Natural killer cell treated with Interleukin-12 subunit alpha and Interleukin-12 subunit beta and Interleukin-15 and Interleukin-18, amount 100 ng/mL, for 72 hours (primary cell): ENCODE measurements around the gene ZNF467. TPM values are rescaled to one million over a fixed set of nuclear protein-coding genes. Genes with fewer than 3 reads are reported as not detected.
A peak's percentile ranks its signal among the peaks of the same experiment; 100 is the strongest.

Experiments
- ATAC-seq, 2 donors: fragments of 150-1000 bp; cut with Tn5 transposase in 1 of 2; sonication (Bioruptor Pico), chemical (Tn5 transposase) in 1 of 2; 2 replicates each; pipeline ENCODE4 v1.10.0; 2021
- DNase-seq: peaks from one replicate; pipeline ENCODE4 v3.0.0; 2022; ENCODE audit warnings: low spot score
- H3K27ac Mint-ChIP-seq, 2 donors: 1 replicate in 1 of 2; 2 replicates in 1 of 2; pipeline ENCODE4 v1.8.0; 2022; ENCODE audit warnings: mixed read lengths in 2 of 2, mild to moderate bottlenecking in 1 of 2, moderate library complexity in 1 of 2
- H3K27me3 Mint-ChIP-seq, 2 donors: 1 replicate in 1 of 2; 2 replicates in 1 of 2; pipeline ENCODE4 v1.8.0; 2022; ENCODE audit warnings: mixed read lengths in 2 of 2
- H3K36me3 Mint-ChIP-seq: one replicate; pipeline ENCODE4 v1.8.0; 2022; ENCODE audit warnings: mixed read lengths
- H3K4me1 Mint-ChIP-seq, 2 donors: 1 replicate in 1 of 2; 2 replicates in 1 of 2; pipeline ENCODE4 v1.8.0; 2022; ENCODE audit warnings: low read depth in 2 of 2, mixed read lengths in 2 of 2, mild to moderate bottlenecking in 1 of 2
- H3K4me3 Mint-ChIP-seq: one replicate; pipeline ENCODE4 v1.8.0; 2022; ENCODE audit warnings: mixed read lengths
- H3K9me3 Mint-ChIP-seq: 2 replicates; pipeline ENCODE4 v1.8.0; 2022; ENCODE audit warnings: mixed read lengths
- total RNA-seq, 2 donors: library from RNA; stranded (reverse); gene quantifications; one replicate each; pipeline ENCODE4 v1.2.3, GENCODE V29; 2022

Gene ZNF467
- total RNA-seq, 2 donors from 2014 or later, result 0.10 to 0.28 TPM

DNA sequence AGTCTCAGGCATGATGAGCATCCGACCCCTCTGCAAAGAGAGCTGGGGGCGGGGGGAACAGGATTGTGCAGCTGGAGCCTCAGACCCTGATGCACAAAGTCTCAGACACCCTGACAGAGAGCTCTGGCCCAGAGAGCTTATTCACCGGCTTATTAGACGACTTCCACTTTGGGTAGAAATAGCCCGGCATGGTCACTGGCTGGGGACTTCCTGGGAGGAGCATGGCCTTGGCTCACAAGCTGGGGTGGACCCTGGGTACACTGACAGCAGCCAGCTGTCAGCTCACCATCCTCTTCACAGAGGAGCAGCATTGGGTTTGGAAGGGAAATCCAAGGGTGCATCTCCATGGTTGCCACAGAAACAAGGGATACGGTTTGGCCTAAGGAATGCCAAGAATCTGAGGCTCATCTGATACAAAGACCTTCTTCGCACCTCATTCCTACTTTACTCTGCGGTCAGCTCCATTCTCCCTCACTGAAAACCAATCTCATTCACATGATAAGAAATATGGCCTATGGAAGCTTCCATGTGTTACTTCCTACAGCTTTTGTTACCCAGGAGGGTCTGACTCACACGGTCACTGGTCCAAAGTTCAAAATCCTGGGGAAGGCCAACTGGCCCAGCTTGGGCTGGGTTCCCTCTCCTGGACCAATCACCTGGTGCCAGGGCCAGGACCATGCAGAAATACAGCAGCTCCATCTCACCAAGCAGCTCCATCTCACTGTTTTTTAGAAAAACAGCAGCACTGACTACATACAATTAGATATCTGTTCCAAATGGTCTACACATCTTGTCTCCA, 25.1 kb downstream of the ZNF467 start:
- Mint-ChIP-seq H3K36me3 (no peaks in the 10 kb centered on the region), H3K9me3 (no peaks in the 10 kb centered on the region), H3K4me1 (no peaks in the 10 kb centered on the region), H3K27me3 (no peaks in the 10 kb centered on the region), H3K27ac (no peak overlapping the region), H3K4me3 (no peak overlapping the region)
- no peak for ATAC-seq
- DNase-seq, result no peak

DNA sequence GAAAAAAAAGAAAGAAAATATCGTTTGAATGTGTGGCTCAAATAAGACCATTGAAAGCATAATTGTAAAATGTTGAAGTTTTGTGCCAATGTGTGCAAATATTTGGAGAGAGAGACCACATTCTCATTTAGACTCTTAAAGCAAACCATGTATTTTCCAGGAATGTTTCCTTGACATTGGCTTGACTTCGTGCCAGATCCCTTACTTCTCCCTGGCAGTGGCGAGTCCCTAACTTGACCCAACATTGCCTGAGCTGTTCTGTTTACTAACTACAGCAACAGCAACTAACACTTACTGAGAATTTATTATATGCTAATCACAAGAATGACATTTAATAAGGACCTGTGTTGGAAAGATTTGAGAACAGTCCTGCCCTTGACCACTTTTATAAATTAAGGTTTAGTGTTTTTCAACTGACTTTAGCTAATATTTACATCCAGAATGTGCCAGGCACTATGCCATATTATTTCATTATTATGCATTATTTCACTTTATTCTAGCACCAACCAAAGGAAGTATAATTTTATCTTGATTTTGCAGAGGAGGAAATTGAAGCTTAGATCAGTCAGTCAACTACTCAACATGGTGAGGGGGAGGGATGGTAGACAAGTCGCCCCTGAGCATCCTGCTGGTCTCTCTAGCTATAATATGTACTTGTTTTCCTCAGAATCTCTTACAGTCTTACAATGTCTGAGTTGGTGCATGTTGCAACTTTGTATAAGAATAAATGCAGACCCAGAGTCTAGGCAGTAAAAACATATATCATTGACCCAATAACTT, 29.7 kb downstream of the ZNF467 start:
- Mint-ChIP-seq H3K4me1 (peaks cover 7 to 8% of the 10 kb centered on the region in 2 donors), H3K27me3 (peaks cover 10 to 15% of the 10 kb centered on the region in 2 donors), H3K4me3 (no peak overlapping the region), H3K27ac (no peak overlapping the region), H3K36me3 (no peaks in the 10 kb centered on the region), H3K9me3 (no peaks in the 10 kb centered on the region)
- DNase-seq, result no peak
- ATAC-seq, result no peak

DNA sequence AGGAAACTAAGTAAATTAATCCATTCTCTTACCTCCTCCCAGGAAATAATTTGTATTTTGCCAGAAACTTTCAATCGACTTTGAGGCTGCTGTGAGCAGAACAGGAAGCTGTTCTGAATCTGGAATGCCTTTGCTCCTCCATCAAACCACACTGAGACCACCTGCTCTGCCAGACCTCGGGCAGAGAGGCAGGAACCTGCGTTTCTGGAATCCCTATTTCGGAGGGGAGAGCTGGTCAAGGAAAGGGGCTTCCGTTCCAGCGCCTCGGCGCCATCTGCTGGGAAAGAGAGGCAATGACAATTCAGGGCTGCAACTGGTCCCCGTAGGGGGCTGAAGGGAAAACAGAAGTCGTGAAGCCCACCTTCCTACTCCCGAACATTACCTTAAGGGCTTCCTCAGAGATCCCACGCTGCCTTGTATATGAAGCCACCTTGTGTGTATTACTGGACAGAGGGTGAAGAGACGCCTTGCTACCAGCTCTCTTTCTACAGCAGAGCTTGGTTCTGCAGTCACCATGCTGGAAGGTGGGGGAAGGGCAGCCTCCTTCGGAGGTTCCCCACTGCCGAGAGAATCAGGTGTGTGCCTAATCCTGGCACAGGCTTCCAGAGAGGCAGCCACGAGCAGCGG, 31.2 kb downstream of the ZNF467 start:
- H3K27ac Mint-ChIP-seq, result peak overlapping the region in 1 of 2 donors; percentile 68
- H3K27me3 Mint-ChIP-seq, result peaks cover 19 to 23% of the 10 kb centered on the region in 2 donors
- H3K4me3 Mint-ChIP-seq, result peak overlapping the region; percentile 64
- DNase-seq, result peak; percentile 76
- H3K4me1 Mint-ChIP-seq, result peaks cover 7 to 8% of the 10 kb centered on the region in 2 donors
- no peaks in the 10 kb centered on the region for H3K9me3 Mint-ChIP-seq
- H3K36me3 Mint-ChIP-seq, result no peaks in the 10 kb centered on the region
- ATAC-seq, result peak; percentile 71 to 83

- Mint-ChIP-seq H3K9me3 (no peaks in the 10 kb centered on the region), H3K4me1 (peaks cover 7 to 8% of the 10 kb centered on the region in 2 donors), H3K4me3 (no peak overlapping the region), H3K27ac (peak overlapping the region in 1 of 2 donors; percentile 68), H3K36me3 (no peaks in the 10 kb centered on the region), H3K27me3 (peaks cover 22 to 23% of the 10 kb centered on the region in 2 donors)
- DNase-seq (no peak), ATAC-seq (no peak)
Measured at GRCh38 chr7:149741629-149742028, 31.8 kb downstream of the ZNF467 start.

DNA sequence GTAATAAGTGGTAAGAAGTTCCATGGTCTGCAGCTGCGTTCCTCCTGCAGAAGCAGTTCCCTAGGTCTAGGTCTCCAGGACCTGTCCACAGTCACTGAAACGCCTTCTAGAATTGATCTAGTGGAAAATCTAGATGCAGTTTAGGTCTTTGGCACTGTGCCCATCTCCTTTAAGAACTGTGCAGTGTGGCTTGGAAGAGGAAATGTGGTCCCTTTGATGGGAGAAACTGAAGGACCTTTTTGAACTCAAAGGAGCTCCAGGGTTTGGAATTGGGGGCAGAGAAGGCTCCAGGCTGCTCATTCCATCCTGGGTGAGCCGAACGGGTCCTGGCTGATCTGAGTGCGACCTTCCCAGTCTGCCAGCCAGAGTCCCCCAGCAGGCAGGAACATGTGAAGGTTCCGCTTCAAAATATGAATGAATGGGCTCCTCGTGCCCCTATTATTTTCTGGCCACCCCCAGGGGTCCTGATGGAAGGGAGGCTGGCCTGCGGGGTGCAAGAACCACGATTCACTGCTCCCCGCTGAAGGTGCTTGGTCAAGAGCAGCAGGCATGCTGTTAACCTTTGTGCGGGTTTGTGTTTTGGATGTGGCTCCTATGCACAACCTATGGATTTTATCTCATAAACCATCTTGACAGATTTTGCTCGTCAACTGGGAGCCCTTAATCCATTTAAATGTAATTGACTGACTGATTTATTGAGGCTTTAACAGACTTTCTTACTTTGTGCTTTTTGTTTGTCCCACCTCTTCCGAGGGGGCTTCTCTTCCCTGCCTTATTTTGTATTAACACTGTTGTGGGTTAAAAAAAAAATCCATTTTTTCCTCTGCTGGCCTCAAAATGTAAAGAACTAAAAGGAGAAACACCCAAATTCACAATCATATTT, 36.7 kb downstream of the ZNF467 start:
- DNase-seq (no peak), ATAC-seq (no peak)
- no peak overlapping the region for H3K4me3 Mint-ChIP-seq
- peaks cover 17 to 18% of the 10 kb centered on the region in 2 donors for H3K27me3 Mint-ChIP-seq
- H3K4me1 Mint-ChIP-seq, result no peaks in the 10 kb centered on the region
- H3K36me3 Mint-ChIP-seq, result no peaks in the 10 kb centered on the region
- H3K9me3 Mint-ChIP-seq, result no peaks in the 10 kb centered on the region
- no peak overlapping the region for H3K27ac Mint-ChIP-seq

DNA sequence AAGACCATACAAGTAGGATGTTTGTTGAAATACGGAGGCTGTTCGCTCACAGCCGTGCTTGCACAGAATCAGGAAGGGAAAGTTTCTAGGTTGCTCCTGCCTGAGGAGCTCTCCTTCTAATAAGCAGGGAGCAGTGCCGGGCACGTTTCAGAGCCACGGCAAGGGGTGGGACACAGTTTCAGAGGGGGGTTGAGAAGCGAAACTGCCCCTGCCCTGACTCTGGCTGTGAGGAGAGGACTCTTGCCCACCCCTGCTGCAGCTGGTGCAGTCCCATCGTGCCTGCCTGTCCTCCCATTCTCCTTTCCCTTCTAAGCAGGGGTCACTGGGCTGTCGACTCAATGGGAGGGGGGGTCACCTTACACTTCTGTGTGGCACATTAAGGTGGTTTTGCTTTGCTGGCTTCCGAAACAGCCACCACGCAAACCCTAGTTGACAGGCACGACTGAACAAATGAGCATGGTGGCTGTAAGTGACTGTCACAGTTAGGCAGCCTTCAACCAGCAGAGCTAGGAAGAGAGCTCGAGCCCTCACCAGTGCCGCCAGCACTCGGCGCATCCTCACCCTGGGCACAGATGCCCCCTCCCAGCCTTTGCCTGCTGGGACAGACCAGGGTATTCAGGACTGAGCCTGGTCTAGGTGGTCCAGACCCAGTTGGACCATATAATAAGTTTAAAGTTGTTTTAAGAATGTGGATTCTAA, 37.5 kb downstream of the ZNF467 start:
- peaks cover 16 to 18% of the 10 kb centered on the region in 2 donors for H3K27me3 Mint-ChIP-seq
- no peaks in the 10 kb centered on the region for H3K4me1 Mint-ChIP-seq
- H3K27ac Mint-ChIP-seq, result no peak overlapping the region
- no peak overlapping the region for H3K4me3 Mint-ChIP-seq
- H3K36me3 Mint-ChIP-seq, result no peaks in the 10 kb centered on the region
- ATAC-seq (no peak), DNase-seq (no peak)
- no peaks in the 10 kb centered on the region for H3K9me3 Mint-ChIP-seq

GRCh38 chr7:149735181-149735602, 38.2 kb downstream of the ZNF467 start:
- ATAC-seq (no peak), DNase-seq (no peak)
- Mint-ChIP-seq H3K4me1 (no peaks in the 10 kb centered on the region), H3K27me3 (peaks cover 16% of the 10 kb centered on the region in 2 donors), H3K36me3 (no peaks in the 10 kb centered on the region), H3K9me3 (no peaks in the 10 kb centered on the region), H3K4me3 (no peak overlapping the region), H3K27ac (no peak overlapping the region)

DNA sequence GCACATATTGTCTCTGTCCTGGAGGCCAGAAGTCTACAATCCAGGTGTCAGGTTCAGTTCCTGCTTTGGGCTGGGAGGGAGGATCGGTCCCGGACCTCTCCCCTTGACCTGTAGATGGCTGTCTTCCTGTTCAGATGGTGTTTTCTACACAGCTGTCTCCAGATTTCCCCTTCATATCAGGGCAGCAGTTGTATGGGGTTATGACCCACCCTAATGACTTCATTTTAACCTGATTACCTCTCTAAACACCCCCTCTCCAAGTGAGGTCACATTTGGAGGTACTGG, 38.7 kb downstream of the ZNF467 start:
- peaks cover 16% of the 10 kb centered on the region in 2 donors for H3K27me3 Mint-ChIP-seq
- ATAC-seq, result no peak
- H3K4me3 Mint-ChIP-seq, result no peak overlapping the region

DNA sequence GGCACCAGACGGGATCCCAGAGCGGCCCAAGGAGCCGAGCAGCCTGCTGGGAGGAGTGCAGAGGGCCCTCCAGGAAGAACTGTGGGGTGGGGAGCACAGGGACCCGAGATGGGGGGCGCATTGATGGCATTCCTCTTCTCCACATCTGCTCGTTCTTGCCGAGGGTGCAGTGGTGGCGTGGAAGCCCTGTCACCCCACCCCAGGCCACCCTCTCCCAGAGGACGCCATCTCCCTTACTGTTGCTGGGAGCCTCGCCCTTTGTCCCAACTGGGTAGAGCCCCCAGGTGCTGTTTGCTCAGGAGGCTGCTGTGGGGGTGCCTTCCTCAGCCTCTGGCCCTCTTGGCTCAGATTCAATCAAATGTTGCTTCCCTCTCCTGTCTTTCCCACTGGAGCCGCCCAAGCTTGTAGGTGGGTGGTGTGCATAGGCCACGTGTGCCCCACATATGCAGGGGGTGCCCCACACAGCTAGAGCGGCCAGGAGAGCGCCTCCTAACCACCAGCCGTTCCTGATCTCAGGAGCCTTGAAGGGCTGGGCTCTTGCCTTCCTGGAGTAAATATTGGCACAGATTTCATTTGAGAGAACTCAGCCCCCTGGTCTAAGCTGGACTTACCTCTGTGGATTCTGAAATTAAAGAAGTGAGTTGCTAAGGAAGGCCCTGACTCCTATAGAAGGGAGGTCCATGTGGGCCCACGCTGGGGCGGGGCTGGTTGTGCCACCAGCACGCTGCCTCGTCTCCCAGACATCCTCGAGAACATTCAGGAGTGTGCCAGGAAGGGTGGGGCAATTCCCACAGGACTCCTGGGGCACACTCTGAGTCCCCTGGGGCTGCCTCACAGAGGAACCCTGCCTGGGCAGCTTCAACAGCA, 39.2 kb downstream of the ZNF467 start:
- H3K9me3 Mint-ChIP-seq, result no peaks in the 10 kb centered on the region
- no peak for DNase-seq

More for the DNA sequence above, 38.7 kb downstream of the ZNF467 start:
- H3K36me3 Mint-ChIP-seq, result no peaks in the 10 kb centered on the region
- H3K9me3 Mint-ChIP-seq, result no peaks in the 10 kb centered on the region
- H3K27ac Mint-ChIP-seq, result no peak overlapping the region
- H3K4me1 Mint-ChIP-seq, result no peaks in the 10 kb centered on the region
- no peak for DNase-seq

GRCh38 chr7:149733131-149733923, 40.1 kb downstream of the ZNF467 start:
- DNase-seq, result no peak
- Mint-ChIP-seq H3K4me3 (no peak overlapping the region), H3K9me3 (no peaks in the 10 kb centered on the region), H3K36me3 (no peaks in the 10 kb centered on the region), H3K27me3 (peaks cover 5 to 11% of the 10 kb centered on the region in 2 donors), H3K27ac (no peak overlapping the region), H3K4me1 (no peaks in the 10 kb centered on the region)
- ATAC-seq, result no peak

More for the DNA sequence above, 39.2 kb downstream of the ZNF467 start:
- no peak for ATAC-seq
- H3K27me3 Mint-ChIP-seq, result peaks cover 10 to 16% of the 10 kb centered on the region in 2 donors
- H3K36me3 Mint-ChIP-seq, result no peaks in the 10 kb centered on the region
- no peak overlapping the region for H3K27ac Mint-ChIP-seq
- no peak overlapping the region for H3K4me3 Mint-ChIP-seq
- H3K4me1 Mint-ChIP-seq, result no peaks in the 10 kb centered on the region

DNA sequence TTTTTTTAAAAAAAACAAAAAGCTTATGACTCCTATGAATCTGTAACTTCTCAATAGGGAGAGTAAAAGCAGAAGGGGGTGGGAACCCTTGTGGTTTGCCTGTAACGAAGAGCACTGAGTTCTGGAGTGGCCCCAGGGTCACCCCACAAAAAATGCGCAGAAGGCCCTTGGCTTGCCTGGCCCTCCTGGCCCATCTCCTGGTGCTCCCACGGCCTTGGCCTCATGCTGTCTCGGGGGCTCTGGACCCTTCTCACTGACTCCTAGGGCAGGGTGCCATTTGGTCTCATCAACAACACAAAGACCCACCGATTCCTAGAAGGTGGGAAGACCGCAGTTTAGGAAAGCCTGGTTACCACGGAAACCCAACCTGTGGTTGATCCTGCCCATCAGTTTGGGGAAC, 40.8 kb downstream of the ZNF467 start:
- no peak for DNase-seq
- Mint-ChIP-seq H3K36me3 (no peaks in the 10 kb centered on the region), H3K4me3 (no peak overlapping the region), H3K27ac (no peak overlapping the region), H3K9me3 (no peaks in the 10 kb centered on the region), H3K4me1 (no peaks in the 10 kb centered on the region), H3K27me3 (peaks cover 0 to 9% of the 10 kb centered on the region in 2 donors)
- no peak for ATAC-seq
